Upper lobe of left lung (tissue), 6 donors: ENCODE results near the gene RMRP. TPM values are rescaled to one million over a fixed set of nuclear protein-coding genes. Genes with fewer than 3 reads are reported as not detected.

Experiments
- ATAC-seq, 2 donors: fragments of 200-7000 bp; cut with Tn5 transposase; one replicate each; pipeline ENCODE4 v1.9.1; 2022; ENCODE audit warnings: mild to moderate bottlenecking in 2 of 2, moderate library complexity in 2 of 2; ENCODE audit not compliant: low FRiP score in 2 of 2
- DNase-seq, 2 donors: peaks; one replicate each; pipeline ENCODE4 v3.0.0-alpha.2; 2019 to 2020
- H3K27ac ChIP-seq, 4 donors: fragments of 200-600 bp; sonication (generic); one replicate each; pipeline ENCODE4 v1.5.1; 2016 to 2019
- H3K27me3 ChIP-seq, 4 donors: fragments of 200-600 bp; sonication (generic); one replicate each; pipeline ENCODE4 v1.5.1; 2017 to 2019
- H3K36me3 ChIP-seq, 4 donors: fragments of 200-600 bp; sonication (generic); one replicate each; pipeline ENCODE4 v1.5.1; 2016 to 2019
- H3K4me1 ChIP-seq, 4 donors: fragments of 200-600 bp; sonication (generic); one replicate each; pipeline ENCODE4 v1.5.1; 2018 to 2019
- H3K4me3 ChIP-seq, 4 donors: fragments of 200-600 bp; sonication (generic); one replicate each; pipeline ENCODE4 v1.5.1; 2017 to 2019; ENCODE audit warnings: mild to moderate bottlenecking in 2 of 4, moderate library complexity in 1 of 4
- H3K9me3 ChIP-seq, 4 donors: fragments of 200-600 bp; sonication (generic); one replicate each; pipeline ENCODE4 v1.5.1; 2018 to 2019
- CTCF ChIP-seq, 6 experiments: fragments of 450-650 bp in 4 of 6; fragments of 200-600 bp in 2 of 6; sonication (generic) in 2 of 6; IDR thresholded peaks; one replicate each; pipeline ENCODE4 v1.5.1; 2016 to 2019; ENCODE audit warnings: antibody characterized with exemption in 6 of 6
- EP300 ChIP-seq, 4 donors: sonication (generic); formaldehyde crosslinking; IDR thresholded peaks; one replicate each; pipeline ENCODE4 v1.5.1; 2017; ENCODE audit warnings: antibody characterized with exemption in 4 of 4, control low read depth in 2 of 4
- POLR2A ChIP-seq, 4 donors: fragments of 450-650 bp; IDR thresholded peaks; one replicate each; pipeline ENCODE4 v1.5.1; 2016 to 2017; ENCODE audit warnings: antibody characterized with exemption in 4 of 4, mild to moderate bottlenecking in 2 of 4
- POLR2AphosphoS5 ChIP-seq, 2 donors: sonication (generic); formaldehyde crosslinking; IDR thresholded peaks; one replicate each; pipeline ENCODE4 v1.5.1; 2017; ENCODE audit warnings: antibody characterized with exemption in 2 of 2
- WGBS, 2 donors: methylation state at CpG; one replicate each; pipeline ENCODE4 v1.1.5; 2017 to 2018; 5-methylcytosine and 5-hydroxymethylcytosine counted together
- small RNA-seq, 4 donors: library from RNA; depleted of rRNA; stranded (forward); fragments of <200 nt; gene quantifications; one replicate each; pipeline ENCODE3, GENCODE V24; 2016
- total RNA-seq, 6 donors: library from RNA; depleted of rRNA in 4 of 6; stranded (reverse); fragments of >200 nt in 4 of 6; gene quantifications; one replicate each; pipeline versions ENCODE4 v1.1.0 to v1.2.1, GENCODE V29; 2016 to 2021
- donor health status: DM: no; HTN: no; CAD: no; lungs with moderate emphysema.
- donor health status: DM: no; HTN: yes; CAD: no; lungs with severe emphysema.

The RMRP gene
- total RNA-seq, 6 donors from 2014 or later, result 886 to 22,003 (median 3,451) TPM

- 88 to 100% methylated on average over 1 to 7 of the region's 7 CpGs for WGBS, 2 donors
- Histone ChIP-seq H3K4me1 (peaks cover 13 to 35% (median 20%) of the 10 kb centered on the region in 4 donors), H3K36me3 (peaks cover 18 to 29% (median 28%) of the 10 kb centered on the region in 4 donors), H3K27ac (no peak overlapping the region), H3K9me3 (no peaks in the 10 kb centered on the region), H3K4me3 (no peak overlapping the region), H3K27me3 (no peaks in the 10 kb centered on the region)
- DNase-seq (no peak), ATAC-seq (no peak)
- TF ChIP-seq EP300 (IDR thresholded peaks at IDR 0.05) (no peak), CTCF (IDR thresholded peaks at IDR 0.05) (no peak), POLR2A (IDR thresholded peaks at IDR 0.05) (no peak), POLR2AphosphoS5 (IDR thresholded peaks at IDR 0.05) (no peak)
Observed at GRCh38 chr9:35608221-35608620, 49.6 kb downstream of the RMRP start.

Small RNAs within 50 kb of the gene (small RNA-seq; reads per million reads assigned to genes)
- gene MIR4667 (0 to 0.13 (median 0.05) reads per million in 4 donors), gene RMRP (0 reads per million in 4 donors), gene RN7SL22P (0 reads per million in 4 donors)

Other genes starting within 250 kb of the RMRP start
- 10 to 100 TPM; 16.0 to 42.7 (median 28.0) TPM for gene RUSC2, start 167.9 kb downstream of the RMRP start, total RNA-seq
- 10 to 100 TPM; 36.9 to 61.9 (median 43.6) TPM for gene TESK1, start 52.8 kb downstream of the RMRP start, total RNA-seq
- 10 to 100 TPM in 2 of 6 donors, 1 to 10 TPM in 4; 2.5 to 44.0 (median 7.2) TPM for gene CD72, start 39.6 kb downstream of the RMRP start, total RNA-seq
- 1 to 10 TPM in 5 of 6 donors, not detected in 1; 1.1 to 3.1 (median 1.8) TPM for gene SIT1, start 7.1 kb downstream of the RMRP start, total RNA-seq
- 10 to 100 TPM; 17.8 to 49.4 (median 35.1) TPM for gene CCDC107, start 273 bp upstream of the RMRP start, total RNA-seq
- gene ARHGEF39, start 7.2 kb upstream of the RMRP start, total RNA-seq, result 1 to 10 TPM in 2 of 6 donors, under 1 TPM in 3, not detected in 1; 0.30 to 1.1 (median 0.37) TPM
- under 1 TPM in 2 of 6 donors, not detected in 4; 0.14 to 0.24 TPM for gene CA9, start 15.9 kb upstream of the RMRP start, total RNA-seq
- gene TPM2, start 31.9 kb upstream of the RMRP start, total RNA-seq, result 100 to 1,000 TPM in 5 of 6 donors, 10 to 100 TPM in 1; 89.3 to 265 (median 214) TPM
- 100 to 1,000 TPM; 237 to 557 (median 325) TPM for gene TLN1, start 74.2 kb upstream of the RMRP start, total RNA-seq
- 10 to 100 TPM; 27.2 to 61.3 (median 33.5) TPM for gene CREB3, start 74.6 kb upstream of the RMRP start, total RNA-seq
- gene GBA2, start 91.2 kb upstream of the RMRP start, total RNA-seq, result 100 to 1,000 TPM in 1 of 6 donors, 10 to 100 TPM in 5; 60.4 to 189 (median 77.0) TPM
- gene RGP1, start 91.3 kb upstream of the RMRP start, total RNA-seq, result 10 to 100 TPM; 20.1 to 34.4 (median 23.5) TPM
- gene MSMP, start 96.3 kb upstream of the RMRP start, total RNA-seq, result 1 to 10 TPM in 2 of 6 donors, not detected in 4; 1.1 to 2.8 TPM
- gene NPR2, start 133.6 kb upstream of the RMRP start, total RNA-seq, result 10 to 100 TPM in 4 of 6 donors, 1 to 10 TPM in 2; 8.3 to 46.1 (median 13.1) TPM
- gene SPAG8, start 154.2 kb upstream of the RMRP start, total RNA-seq, result 10 to 100 TPM in 3 of 6 donors, 1 to 10 TPM in 3; 2.5 to 43.0 (median 13.3) TPM
- gene HINT2, start 157.0 kb upstream of the RMRP start, total RNA-seq, result 10 to 100 TPM; 15.7 to 57.9 (median 42.2) TPM
- gene FAM221B, start 170.7 kb upstream of the RMRP start, total RNA-seq, result under 1 TPM in 2 of 6 donors, not detected in 4; 0.10 to 0.15 TPM
- 10 to 100 TPM in 3 of 6 donors, 1 to 10 TPM in 3; 6.5 to 21.0 (median 10.0) TPM for gene TMEM8B, start 171.2 kb upstream of the RMRP start, total RNA-seq
- not detected for gene OR13J1, start 212.4 kb upstream of the RMRP start, total RNA-seq
- gene HRCT1, start 248.2 kb upstream of the RMRP start, total RNA-seq, result 10 to 100 TPM in 4 of 6 donors, 1 to 10 TPM in 2; 2.1 to 19.1 (median 10.6) TPM